BLaER1 (cell line): ENCODE results near the gene ZFPL1.

ENCODE experiments used
- H3K27ac ChIP-seq: shearing (Covaris generic); formaldehyde crosslinking; 2 replicates; pipeline ENCODE4 v1.8.1; 2022
- H3K27me3 ChIP-seq: shearing (Covaris generic); formaldehyde crosslinking; 2 replicates; pipeline ENCODE4 v1.8.1; 2022
- H3K36me3 ChIP-seq: shearing (Covaris generic); formaldehyde crosslinking; 2 replicates; pipeline ENCODE4 v1.8.1; 2022
- H3K4me1 ChIP-seq: shearing (Covaris generic); formaldehyde crosslinking; 2 replicates; pipeline ENCODE4 v1.8.1; 2022
- H3K4me2 ChIP-seq: shearing (Covaris generic); formaldehyde crosslinking; 2 replicates; pipeline ENCODE4 v1.8.1; 2022
- H3K4me3 ChIP-seq: shearing (Covaris generic); formaldehyde crosslinking; 2 replicates; pipeline ENCODE4 v1.8.1; 2022
- H3K9ac ChIP-seq: shearing (Covaris generic); formaldehyde crosslinking; 2 replicates; pipeline ENCODE4 v1.8.1; 2022
- H3K9me3 ChIP-seq: shearing (Covaris generic); formaldehyde crosslinking; 2 replicates; pipeline ENCODE4 v1.8.1; 2022
- H4K20me1 ChIP-seq: shearing (Covaris generic); formaldehyde crosslinking; 2 replicates; pipeline ENCODE4 v1.8.1; 2022
- Cebpa-rat ChIP-seq: shearing (Covaris generic); IDR thresholded peaks from 2 replicates; pipeline ENCODE4 v1.8.1; 2022

Gene ZFPL1

GRCh38 chr11:65132988-65133700 is 49.1 kb downstream of the ZFPL1 start:
- no peaks in the 10 kb centered on the region for H3K9me3 ChIP-seq
- H4K20me1 ChIP-seq, result peaks cover 29% of the 10 kb centered on the region
- peak overlapping the region; percentile 99 for H3K4me3 ChIP-seq
- peaks cover 77% of the 10 kb centered on the region for H3K4me1 ChIP-seq
- H3K4me2 ChIP-seq, result peak overlapping the region; percentile 99
- H3K36me3 ChIP-seq, result peaks cover 50% of the 10 kb centered on the region
- no peaks in the 10 kb centered on the region for H3K27me3 ChIP-seq
- peak overlapping the region; percentile 98 for H3K9ac ChIP-seq
- no peak for TF ChIP-seq Cebpa-rat
- peak overlapping the region; percentile 99 for H3K27ac ChIP-seq

- Histone ChIP-seq H3K27ac (peak overlapping the region; percentile 99), H3K27me3 (no peaks in the 10 kb centered on the region), H4K20me1 (peaks cover 24% of the 10 kb centered on the region), H3K4me2 (peak overlapping the region; percentile 99), H3K36me3 (peaks cover 44% of the 10 kb centered on the region), H3K4me3 (peak overlapping the region; percentile 99), H3K9ac (peak overlapping the region; percentile 98), H3K4me1 (peaks cover 71% of the 10 kb centered on the region), H3K9me3 (no peaks in the 10 kb centered on the region)
- no peak for TF ChIP-seq Cebpa-rat
Measured at GRCh38 chr11:65133724-65134123, 49.7 kb downstream of the ZFPL1 start.

GRCh38 chr11:65134240-65134951 is 50.4 kb downstream of the ZFPL1 start, which contains the start of gene SYVN1:
TSS of gene SYVN1 (minus strand) at chr11:65134519. CDS start at chr11:65133601, 918 bp downstream.
- peak within 1 kb of the TSS; percentile 99 for H3K4me2 ChIP-seq
- peak within 1 kb of the TSS; percentile 99 for H3K4me3 ChIP-seq
- peaks cover 38% of the 10 kb centered on the region for H3K36me3 ChIP-seq
- no peaks in the 10 kb centered on the region for H3K27me3 ChIP-seq
- no peaks in the 10 kb centered on the region for H3K9me3 ChIP-seq
- no peak for TF ChIP-seq Cebpa-rat
- peaks cover 17% of the 10 kb centered on the region for H4K20me1 ChIP-seq
- peak within 1 kb of the TSS; percentile 99 for H3K27ac ChIP-seq
- H3K4me1 ChIP-seq, result peaks cover 65% of the 10 kb centered on the region
- peak within 1 kb of the TSS; percentile 98 for H3K9ac ChIP-seq

- Histone ChIP-seq H3K27ac (peak overlapping the region; percentile 99), H3K27me3 (no peaks in the 10 kb centered on the region), H3K9me3 (no peaks in the 10 kb centered on the region), H3K4me2 (peak overlapping the region; percentile 99), H3K9ac (peak overlapping the region; percentile 98), H4K20me1 (peaks cover 10% of the 10 kb centered on the region), H3K4me3 (peak overlapping the region; percentile 99), H3K4me1 (peaks cover 58% of the 10 kb centered on the region), H3K36me3 (peaks cover 31% of the 10 kb centered on the region)
- no peak for TF ChIP-seq Cebpa-rat
Measured at GRCh38 chr11:65134952-65135632, 51.1 kb downstream of the ZFPL1 start.

GRCh38 chr11:65135633-65136145 is 51.7 kb downstream of the ZFPL1 start:
- H3K9ac ChIP-seq, result peak overlapping the region; percentile 98
- TF ChIP-seq Cebpa-rat, result no peak
- H3K4me3 ChIP-seq, result peak overlapping the region; percentile 99
- peak overlapping the region; percentile 99 for H3K4me2 ChIP-seq
- peaks cover 26% of the 10 kb centered on the region for H3K36me3 ChIP-seq
- no peaks in the 10 kb centered on the region for H3K27me3 ChIP-seq
- H3K27ac ChIP-seq, result peak overlapping the region; percentile 99
- peaks cover 52% of the 10 kb centered on the region for H3K4me1 ChIP-seq
- no peaks in the 10 kb centered on the region for H3K9me3 ChIP-seq
- H4K20me1 ChIP-seq, result peaks cover 7% of the 10 kb centered on the region

GRCh38 chr11:65136515-65137096 is 52.6 kb downstream of the ZFPL1 start:
- Histone ChIP-seq H4K20me1 (peaks cover 7% of the 10 kb centered on the region; the same call in 1 of the 2 replicates), H3K27me3 (no peaks in the 10 kb centered on the region), H3K9ac (no peak overlapping the region), H3K36me3 (peaks cover 17% of the 10 kb centered on the region), H3K9me3 (no peaks in the 10 kb centered on the region), H3K4me1 (peaks cover 50% of the 10 kb centered on the region), H3K4me2 (peak overlapping the region; percentile 99; the same call in 1 of the 2 replicates), H3K4me3 (no peak overlapping the region), H3K27ac (no peak overlapping the region)
- TF ChIP-seq Cebpa-rat, result no peak
